Measurements from ENCODE around the gene EGFL7.
A peak's percentile ranks its signal among the peaks of the same experiment; 100 is the strongest.

EGFL7 gene

GRCh38 chr9:136711219-136711648, 48.5 kb downstream of the EGFL7 start (continued):
- peak; percentile 78; the same call in 1 of the 2 replicates for TF ChIP-seq ZBTB7A (tag by site-specific recombination; IDR thresholded peaks at IDR 0.05; ENCODE audit: low read depth)
- peak; percentile 84; the same call in 1 of the 2 replicates for TF ChIP-seq ZNF639 (tag by site-specific recombination; IDR thresholded peaks at IDR 0.05)
- peak; percentile 95 for TF ChIP-seq ZNF362 (tag by site-specific recombination; IDR thresholded peaks at IDR 0.05)
- peak; percentile 47; the same call in 1 of the 2 replicates for TF ChIP-seq ZBTB10 (tag by site-specific recombination; IDR thresholded peaks at IDR 0.05)
- TF ChIP-seq ZNF324 (tag by site-specific recombination; IDR thresholded peaks at IDR 0.05), result peak; percentile 68; the same call in 1 of the 2 replicates
- TF ChIP-seq ZNF843 (tag by site-specific recombination; IDR thresholded peaks at IDR 0.05), result 0 out of 2 replicates have a peak, but pooled peaks have one; percentile 25
- TF ChIP-seq ZNF394 (tag by site-specific recombination; IDR thresholded peaks at IDR 0.05; ENCODE audit: borderline replicate concordance), result peak; percentile 21; the same call in 1 of the 2 replicates
- TF ChIP-seq KLF8 (tag by site-specific recombination; IDR thresholded peaks at IDR 0.05), result peak; percentile 85
- TF ChIP-seq ZNF76 (tag by site-specific recombination; IDR thresholded peaks at IDR 0.05; ENCODE audit: borderline replicate concordance, low read depth), result peak; percentile 22; the same call in 1 of the 2 replicates
- TF ChIP-seq BCL11B (tag by site-specific recombination; IDR thresholded peaks at IDR 0.05; ENCODE audit: low read depth), result 0 out of 2 replicates have a peak, but pooled peaks have one; percentile 29
- TF ChIP-seq ZNF184 (tag by site-specific recombination; IDR thresholded peaks at IDR 0.05), result peak; percentile 62; the same call in 1 of the 2 replicates
- TF ChIP-seq ZSCAN23 (tag by site-specific recombination; IDR thresholded peaks at IDR 0.05), result peak; percentile 55; the same call in 1 of the 2 replicates
- TF ChIP-seq GLIS2 (tag by site-specific recombination; IDR thresholded peaks at IDR 0.05), result peak; percentile 46; the same call in 1 of the 2 replicates
- TF ChIP-seq KLF17 (tag by site-specific recombination; IDR thresholded peaks at IDR 0.05), result 0 out of 2 replicates have a peak, but pooled peaks have one; percentile 19
- peak; percentile 46; the same call in 1 of the 2 replicates for TF ChIP-seq ZNF2 (tag by site-specific recombination; IDR thresholded peaks at IDR 0.05)
- TF ChIP-seq ZNF280D (tag by site-specific recombination; IDR thresholded peaks at IDR 0.05), result peak; percentile 92
- peak; percentile 84 for TF ChIP-seq GLIS1 (tag by site-specific recombination; IDR thresholded peaks at IDR 0.05)
- peak; percentile 45; the same call in 1 of the 2 replicates for TF ChIP-seq ZNF366 (tag by site-specific recombination; conservative IDR thresholded peaks at IDR 0.05)
- TF ChIP-seq PRDM1 (tag by site-specific recombination; IDR thresholded peaks at IDR 0.05), result peak; percentile 93
- TF ChIP-seq SP7 (tag by site-specific recombination; IDR thresholded peaks at IDR 0.05), result peak; percentile 65; the same call in 1 of the 2 replicates
- peak; percentile 59; the same call in 1 of the 2 replicates for TF ChIP-seq HIC1 (tag by site-specific recombination; IDR thresholded peaks at IDR 0.05)
- peak; percentile 16; the same call in 1 of the 2 replicates for TF ChIP-seq PRDM10 (tag by site-specific recombination; IDR thresholded peaks at IDR 0.05)
- peak; percentile 76; the same call in 1 of the 2 replicates for TF ChIP-seq ZNF629 (tag by site-specific recombination; IDR thresholded peaks at IDR 0.05)

All from HEK293 (cell line).